Muscle of leg (tissue), 11 donors: ENCODE measurements around the gene PRRT2. TPM values are rescaled to one million over a fixed set of nuclear protein-coding genes. Genes with fewer than 3 reads are reported as not detected.

Experiments
- DNase-seq: peaks from one replicate; pipeline ENCODE4 v3.0.0; 2013
- H3K27ac ChIP-seq: one replicate; pipeline ENCODE4 v1.5.1; 2013; ENCODE audit warnings: mild to moderate bottlenecking, low read length, control low read depth
- H3K27me3 ChIP-seq: one replicate; pipeline ENCODE4 v1.6.1; 2013; ENCODE audit warnings: low read length; ENCODE audit not compliant: control insufficient read depth, insufficient read depth
- H3K36me3 ChIP-seq: one replicate; pipeline ENCODE4 v1.6.1; 2013; ENCODE audit warnings: low read length; ENCODE audit not compliant: control insufficient read depth, insufficient read depth
- H3K4me1 ChIP-seq: one replicate; pipeline ENCODE4 v1.6.1; 2013; ENCODE audit warnings: low read length; ENCODE audit not compliant: control insufficient read depth, insufficient read depth
- H3K4me3 ChIP-seq: one replicate; pipeline ENCODE4 v1.5.1; 2013; ENCODE audit warnings: low read length, control low read depth
- H3K9me3 ChIP-seq: replicated peaks from 2 replicates; pipeline ENCODE4 v1.6.1; 2013; ENCODE audit warnings: low read depth, low read length; ENCODE audit not compliant: control insufficient read depth
- WGBS: methylation state at CpG from one replicate; pipeline ENCODE4 v1.1.5; 2013; ENCODE audit warnings: missing lambda C conversion rate; ENCODE audit not compliant: insufficient coverage; 5-methylcytosine and 5-hydroxymethylcytosine counted together
- polyA plus RNA-seq, 8 donors: library from polyadenylated mRNA; unstranded; fragments of 120-200 nt; gene quantifications; one replicate each; pipeline versions ENCODE4 v1.2.1 to v1.2.3, GENCODE V29; 2013; ENCODE audit warnings: inconsistent platforms in 1 of 8, low replicate concordance in 1 of 8; ENCODE audit not compliant: insufficient read length in 8 of 8, insufficient read depth in 1 of 8
- total RNA-seq: library from RNA; stranded (reverse); fragments of 120-200 nt; gene quantifications from one replicate; pipeline ENCODE4 v1.2.4, GENCODE V29; 2013

Gene PRRT2
- total and polyA plus RNA-seq, 9 donors = 8.3 to 28.5 (median 17.7) TPM

DNA sequence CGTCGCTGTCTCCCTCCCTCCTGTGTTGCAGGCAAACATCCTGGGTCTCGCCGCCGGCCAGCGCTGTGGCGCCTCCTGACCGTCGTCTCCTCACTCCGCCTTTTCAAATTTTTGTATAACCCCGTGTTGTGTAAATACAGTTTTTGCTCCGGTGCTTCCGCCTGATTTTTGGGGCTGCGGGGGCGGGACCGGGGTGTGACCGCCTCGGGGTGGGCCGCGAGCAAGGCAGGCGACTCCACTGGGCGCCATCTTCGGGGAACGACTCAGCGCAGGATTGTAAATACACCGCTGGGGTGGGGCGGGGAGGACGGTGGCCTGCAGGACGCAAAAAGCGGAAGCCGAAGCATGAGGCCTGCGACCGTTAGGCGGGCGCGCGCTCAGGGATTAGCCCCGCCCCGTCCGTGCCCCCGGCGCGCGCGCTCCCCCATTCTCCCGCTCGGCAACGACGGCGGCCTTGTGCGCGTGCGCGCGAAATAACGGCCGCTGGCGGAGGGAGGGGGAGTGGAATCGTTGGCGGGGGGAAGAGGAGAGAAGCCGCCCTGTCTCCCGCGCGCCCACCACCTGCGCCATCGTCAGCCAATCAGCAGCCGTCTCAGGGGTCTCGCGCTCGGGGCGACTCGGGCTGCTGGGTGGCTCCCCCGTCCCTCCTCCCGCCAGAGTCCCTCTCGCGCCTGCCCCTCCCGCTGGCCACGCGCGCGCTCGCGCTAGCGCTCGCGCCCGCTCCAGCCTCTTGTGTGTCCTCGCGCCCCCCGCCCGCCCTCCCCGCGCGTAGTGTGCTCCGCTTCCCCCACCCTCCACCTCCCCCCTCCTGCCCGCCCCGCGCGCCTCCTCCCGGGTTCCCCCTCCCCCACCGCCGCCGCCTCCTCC is 6.5 kb upstream of the PRRT2 start:
- WGBS = under 1% methylated on average over 71 of the region's 103 CpGs
- peaks cover 50% of the 10 kb centered on the region for H3K4me1 ChIP-seq
- H3K9me3 ChIP-seq = no peaks in the 10 kb centered on the region
- H3K27ac ChIP-seq = peak overlapping the region; percentile 98
- peaks cover 57% of the 10 kb centered on the region for H3K36me3 ChIP-seq
- H3K27me3 ChIP-seq = no peaks in the 10 kb centered on the region
- DNase-seq = peak; percentile 99
- peak overlapping the region; percentile 93 for H3K4me3 ChIP-seq

- H3K4me3 ChIP-seq = peak within 1 kb of the TSS; percentile 93
- DNase-seq = no peak
- no peaks in the 10 kb centered on the region for H3K9me3 ChIP-seq
- H3K27ac ChIP-seq = peak within 1 kb of the TSS; percentile 98
- peaks cover 53% of the 10 kb centered on the region for H3K36me3 ChIP-seq
- peaks cover 57% of the 10 kb centered on the region for H3K4me1 ChIP-seq
- WGBS = 3% methylated on average over 15 of the region's 67 CpGs
- no peaks in the 10 kb centered on the region for H3K27me3 ChIP-seq
Observed at GRCh38 chr16:29806099-29806579, 5.9 kb upstream of the PRRT2 start, which contains the start of gene MAZ. Gene MAZ (plus strand): TSS chr16:29806529. CDS start chr16:29806702, 173 bp downstream.

GRCh38 chr16:29806641-29807425 is 5.2 kb upstream of the PRRT2 start:
- Histone ChIP-seq H3K27me3 (no peaks in the 10 kb centered on the region), H3K4me3 (peak overlapping the region; percentile 71), H3K4me1 (peaks cover 64% of the 10 kb centered on the region), H3K27ac (peak overlapping the region; percentile 85), H3K9me3 (no peaks in the 10 kb centered on the region), H3K36me3 (peaks cover 46% of the 10 kb centered on the region)
- under 1% methylated on average over 99 of the region's 99 CpGs for WGBS
- DNase-seq = peak; percentile 82

DNA sequence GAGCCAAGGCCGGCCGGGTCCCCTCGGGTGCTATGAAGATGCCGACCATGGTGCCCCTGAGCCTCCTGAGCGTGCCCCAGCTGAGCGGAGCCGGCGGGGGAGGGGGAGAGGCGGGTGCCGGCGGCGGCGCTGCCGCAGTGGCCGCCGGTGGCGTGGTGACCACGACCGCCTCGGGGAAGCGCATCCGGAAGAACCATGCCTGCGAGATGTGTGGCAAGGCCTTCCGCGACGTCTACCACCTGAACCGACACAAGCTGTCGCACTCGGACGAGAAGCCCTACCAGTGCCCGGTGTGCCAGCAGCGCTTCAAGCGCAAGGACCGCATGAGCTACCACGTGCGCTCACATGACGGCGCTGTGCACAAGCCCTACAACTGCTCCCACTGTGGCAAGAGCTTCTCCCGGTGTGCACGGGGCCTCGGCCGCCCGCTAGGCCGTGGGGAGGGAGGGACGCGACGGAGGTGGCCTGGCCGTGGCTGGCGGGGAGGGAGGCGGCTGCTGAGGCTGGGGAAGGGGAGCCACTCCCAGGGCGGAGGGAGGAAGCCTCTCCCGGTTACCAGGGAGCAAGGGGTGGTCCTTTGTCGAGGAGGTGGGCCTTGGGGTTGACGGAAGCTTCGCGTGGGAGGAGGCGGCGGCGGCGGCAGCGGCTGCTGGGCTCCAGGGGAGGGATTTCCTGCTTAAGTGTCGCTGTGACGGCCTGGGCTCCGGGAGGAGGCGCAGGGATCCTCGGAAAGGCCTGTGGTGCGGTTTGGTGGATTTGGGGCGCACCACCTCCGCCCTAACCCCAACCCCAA is 4.4 kb upstream of the PRRT2 start:
- H3K4me1 ChIP-seq = peaks cover 70% of the 10 kb centered on the region

GRCh38 chr16:29808219-29808900 is 3.6 kb upstream of the PRRT2 start:
- H3K4me3 ChIP-seq = peak overlapping the region; percentile 56
- no peak for DNase-seq

More for the DNA sequence above, 4.4 kb upstream of the PRRT2 start:
- Histone ChIP-seq H3K27me3 (peaks cover 2% of the 10 kb centered on the region), H3K36me3 (peaks cover 38% of the 10 kb centered on the region), H3K27ac (peak overlapping the region; percentile 81), H3K9me3 (no peaks in the 10 kb centered on the region), H3K4me3 (peak overlapping the region; percentile 56)
- DNase-seq = peak; percentile 96
- 1% methylated on average over 57 of the region's 69 CpGs for WGBS

DNA sequence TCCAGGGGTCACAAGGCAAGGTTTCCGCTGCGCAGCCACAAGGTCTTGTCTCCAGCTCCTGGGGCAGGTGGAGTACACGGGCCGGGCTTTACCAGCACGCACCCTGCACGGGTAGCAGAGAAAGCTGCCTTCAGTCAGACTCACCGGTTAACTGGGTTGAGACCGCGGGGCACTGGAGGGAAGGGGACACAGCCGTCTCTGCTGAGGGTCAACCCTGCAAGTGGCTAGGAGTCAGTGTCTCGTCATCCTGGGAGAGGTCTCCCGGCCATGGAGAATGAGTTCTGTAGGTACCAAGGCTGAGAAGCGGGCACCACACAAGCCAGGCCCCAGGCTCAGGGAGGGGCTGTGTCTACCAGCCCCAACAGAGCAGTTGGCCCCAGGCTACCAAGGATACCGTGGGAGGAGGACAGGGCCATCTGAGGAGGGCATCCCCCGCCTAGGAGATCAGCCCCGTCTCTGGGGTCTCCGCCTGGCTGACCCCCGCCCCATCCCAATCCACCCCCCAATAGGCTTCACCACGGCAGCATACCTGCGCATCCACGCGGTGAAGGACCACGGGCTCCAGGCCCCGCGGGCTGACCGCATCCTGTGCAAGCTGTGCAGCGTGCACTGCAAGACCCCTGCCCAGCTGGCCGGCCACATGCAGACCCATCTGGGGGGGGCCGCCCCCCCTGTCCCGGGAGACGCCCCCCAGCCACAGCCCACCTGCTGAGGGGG is 2.8 kb upstream of the PRRT2 start:
- H3K27me3 ChIP-seq = peaks cover 2% of the 10 kb centered on the region
- no peak overlapping the region for H3K4me3 ChIP-seq
- no peak for DNase-seq
- peaks cover 76% of the 10 kb centered on the region for H3K4me1 ChIP-seq
- H3K27ac ChIP-seq = no peak overlapping the region
- WGBS = 75% methylated on average over 20 of the region's 31 CpGs
- peaks cover 26% of the 10 kb centered on the region for H3K36me3 ChIP-seq
- H3K9me3 ChIP-seq = no peaks in the 10 kb centered on the region

More at GRCh38 chr16:29808219-29808900, 3.6 kb upstream of the PRRT2 start:
- H3K27me3 ChIP-seq = peaks cover 2% of the 10 kb centered on the region
- WGBS = 35% methylated on average over 19 of the region's 25 CpGs
- H3K36me3 ChIP-seq = peaks cover 33% of the 10 kb centered on the region
- H3K27ac ChIP-seq = peak overlapping the region; percentile 81
- H3K4me1 ChIP-seq = peaks cover 75% of the 10 kb centered on the region
- no peaks in the 10 kb centered on the region for H3K9me3 ChIP-seq

DNA sequence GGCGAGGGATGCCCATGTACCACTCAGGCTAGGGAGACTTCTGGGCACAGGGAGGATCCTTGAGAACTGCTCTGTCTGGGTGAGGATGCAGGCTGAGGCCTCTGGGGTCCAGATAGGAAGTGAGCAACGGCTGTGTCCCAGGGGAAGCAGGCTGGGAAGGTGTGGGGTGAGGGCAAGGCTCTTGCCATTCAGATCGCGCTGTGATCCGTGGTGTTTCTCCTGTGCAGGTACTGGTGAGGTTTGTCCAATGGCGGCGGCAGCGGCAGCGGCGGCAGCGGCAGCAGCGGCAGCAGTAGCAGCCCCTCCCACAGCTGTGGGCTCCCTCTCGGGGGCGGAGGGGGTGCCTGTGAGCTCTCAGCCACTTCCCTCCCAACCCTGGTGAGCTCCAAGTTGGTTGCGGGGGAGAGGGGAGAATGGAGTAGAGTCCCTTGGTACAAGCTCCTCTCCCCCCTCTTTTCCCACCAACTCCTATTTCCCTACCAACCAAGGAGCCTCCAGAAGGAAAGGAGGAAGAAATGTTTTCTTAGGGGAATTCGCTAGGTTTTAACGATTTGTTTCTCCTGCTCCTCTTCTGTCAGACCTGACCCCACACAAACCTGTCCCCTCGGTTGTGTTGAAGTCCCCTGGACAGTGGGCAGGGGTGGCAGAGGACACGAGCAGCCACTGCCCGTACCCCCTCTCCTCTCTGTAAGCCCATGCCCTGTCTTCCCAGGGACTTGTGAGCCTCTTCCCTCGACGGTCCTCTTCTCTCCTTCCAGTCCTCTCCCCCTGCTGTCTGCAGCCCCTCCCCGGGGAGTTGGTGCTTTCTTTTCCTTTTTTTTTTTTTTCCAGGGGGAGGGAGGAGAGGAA is 1.9 kb upstream of the PRRT2 start:
- Histone ChIP-seq H3K27me3 (peaks cover 2% of the 10 kb centered on the region), H3K36me3 (peaks cover 26% of the 10 kb centered on the region), H3K9me3 (no peaks in the 10 kb centered on the region), H3K4me3 (peak overlapping the region; percentile 2), H3K27ac (peak overlapping the region; percentile 99), H3K4me1 (peaks cover 78% of the 10 kb centered on the region)
- 35% methylated on average over 7 of the region's 23 CpGs for WGBS
- peak; percentile 50 for DNase-seq

DNA sequence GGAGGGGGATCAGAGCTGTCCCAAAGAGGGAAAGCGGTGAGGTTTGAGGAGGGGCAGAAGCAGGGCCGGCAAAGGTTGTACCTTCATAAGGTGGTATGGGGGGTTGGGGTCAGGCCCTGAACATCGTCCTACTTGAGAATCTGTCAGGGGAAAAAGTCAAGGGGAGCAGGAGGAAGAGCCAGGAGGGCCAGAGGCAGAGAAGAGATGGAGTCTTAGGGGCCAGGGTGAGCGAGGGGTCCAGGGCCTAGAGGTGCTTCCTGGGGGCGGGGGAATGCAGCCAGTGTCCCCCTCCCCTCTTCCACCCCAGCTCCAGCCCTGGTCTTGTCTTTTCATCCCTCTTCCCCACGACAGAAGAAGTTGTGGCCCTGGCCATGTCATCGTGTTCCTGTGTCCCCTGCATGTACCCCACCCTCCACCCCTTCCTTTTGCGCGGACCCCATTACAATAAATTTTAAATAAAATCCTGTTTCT is 1.3 kb upstream of the PRRT2 start:
- Histone ChIP-seq H3K27ac (peak overlapping the region; percentile 99), H3K4me1 (peaks cover 82% of the 10 kb centered on the region), H3K36me3 (peaks cover 26% of the 10 kb centered on the region), H3K9me3 (no peaks in the 10 kb centered on the region), H3K27me3 (peaks cover 2% of the 10 kb centered on the region), H3K4me3 (peak overlapping the region; percentile 56)
- 24% methylated on average over 8 of the region's 9 CpGs for WGBS
- DNase-seq = no peak
